GM12801 (cell line): ENCODE measurements around the gene HIVEP3.

Experiments
- TF ChIP-seq, protein P1 (sequence below): IDR thresholded peaks from one replicate; pipeline ENCODE4 v1.5.1; 2011; ENCODE audit warnings: control low read depth; ENCODE audit not compliant: insufficient read length; ENCODE audit errors: extremely low read depth

HIVEP3 gene

DNA sequence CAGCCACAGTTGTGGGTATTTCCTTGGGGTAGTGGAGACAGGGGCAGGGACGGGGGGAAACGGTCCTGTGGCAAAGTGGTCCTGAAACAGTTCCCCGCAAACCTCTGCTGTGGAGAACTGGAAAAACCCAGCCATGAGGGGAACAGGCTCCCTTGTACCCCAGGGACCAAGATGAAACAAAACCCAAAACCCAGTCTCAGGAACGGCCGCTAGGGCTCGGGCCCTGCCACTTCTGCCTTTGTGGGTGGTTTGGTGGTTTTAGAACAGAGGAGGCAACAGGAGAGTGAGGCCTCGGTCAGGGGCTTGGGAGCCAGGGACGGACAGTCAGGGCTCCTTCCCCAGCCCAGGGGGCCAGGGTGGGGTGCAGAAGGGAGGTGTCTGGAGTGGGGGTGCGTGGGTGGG lies 409.5 kb downstream of the HIVEP3 start:
- TF ChIP-seq, protein P1, sequence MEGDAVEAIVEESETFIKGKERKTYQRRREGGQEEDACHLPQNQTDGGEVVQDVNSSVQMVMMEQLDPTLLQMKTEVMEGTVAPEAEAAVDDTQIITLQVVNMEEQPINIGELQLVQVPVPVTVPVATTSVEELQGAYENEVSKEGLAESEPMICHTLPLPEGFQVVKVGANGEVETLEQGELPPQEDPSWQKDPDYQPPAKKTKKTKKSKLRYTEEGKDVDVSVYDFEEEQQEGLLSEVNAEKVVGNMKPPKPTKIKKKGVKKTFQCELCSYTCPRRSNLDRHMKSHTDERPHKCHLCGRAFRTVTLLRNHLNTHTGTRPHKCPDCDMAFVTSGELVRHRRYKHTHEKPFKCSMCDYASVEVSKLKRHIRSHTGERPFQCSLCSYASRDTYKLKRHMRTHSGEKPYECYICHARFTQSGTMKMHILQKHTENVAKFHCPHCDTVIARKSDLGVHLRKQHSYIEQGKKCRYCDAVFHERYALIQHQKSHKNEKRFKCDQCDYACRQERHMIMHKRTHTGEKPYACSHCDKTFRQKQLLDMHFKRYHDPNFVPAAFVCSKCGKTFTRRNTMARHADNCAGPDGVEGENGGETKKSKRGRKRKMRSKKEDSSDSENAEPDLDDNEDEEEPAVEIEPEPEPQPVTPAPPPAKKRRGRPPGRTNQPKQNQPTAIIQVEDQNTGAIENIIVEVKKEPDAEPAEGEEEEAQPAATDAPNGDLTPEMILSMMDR: no peak

DNA sequence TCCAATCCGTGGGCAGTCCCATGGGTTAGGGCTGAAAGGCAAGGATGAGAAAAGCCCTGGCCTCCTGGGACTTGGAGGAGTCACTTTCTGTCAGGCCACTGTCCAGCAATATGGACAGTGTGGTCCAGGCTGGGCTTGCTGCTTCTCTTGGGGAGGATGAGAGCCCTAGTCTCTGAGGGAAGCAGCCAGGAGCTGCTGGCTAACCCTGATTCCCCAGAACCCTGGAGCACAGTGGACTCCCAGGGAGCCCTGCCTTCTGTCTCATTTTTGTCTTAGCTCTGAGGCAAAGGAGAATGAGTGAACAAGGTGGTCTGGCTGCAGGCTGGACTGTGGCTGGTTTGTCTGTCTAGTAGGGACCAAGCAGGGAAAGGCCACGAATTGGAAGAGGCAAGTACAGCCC lies 410.4 kb downstream of the HIVEP3 start:
- TF ChIP-seq, protein P1: no peak

DNA sequence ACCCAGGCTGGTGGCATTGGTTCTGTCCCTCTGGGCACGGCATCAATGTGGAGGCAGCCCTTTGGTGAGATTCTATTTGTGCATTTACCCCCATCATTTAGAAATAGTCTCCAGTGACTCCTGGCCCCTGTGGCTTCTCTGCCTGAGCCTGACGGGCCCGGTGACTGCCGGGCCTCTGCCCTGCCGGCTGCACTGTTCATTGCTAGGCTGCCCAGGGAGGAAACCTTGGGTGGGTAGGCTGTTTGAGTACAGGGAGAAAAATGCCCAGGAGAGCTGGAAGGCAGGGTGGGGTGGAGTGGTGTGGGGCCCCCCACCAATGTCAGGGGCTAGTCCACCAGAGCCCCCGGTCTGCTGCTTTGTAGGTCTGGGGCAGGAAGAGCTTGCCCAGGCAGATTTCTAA lies 410.9 kb downstream of the HIVEP3 start:
- TF ChIP-seq, protein P1: no peak

DNA sequence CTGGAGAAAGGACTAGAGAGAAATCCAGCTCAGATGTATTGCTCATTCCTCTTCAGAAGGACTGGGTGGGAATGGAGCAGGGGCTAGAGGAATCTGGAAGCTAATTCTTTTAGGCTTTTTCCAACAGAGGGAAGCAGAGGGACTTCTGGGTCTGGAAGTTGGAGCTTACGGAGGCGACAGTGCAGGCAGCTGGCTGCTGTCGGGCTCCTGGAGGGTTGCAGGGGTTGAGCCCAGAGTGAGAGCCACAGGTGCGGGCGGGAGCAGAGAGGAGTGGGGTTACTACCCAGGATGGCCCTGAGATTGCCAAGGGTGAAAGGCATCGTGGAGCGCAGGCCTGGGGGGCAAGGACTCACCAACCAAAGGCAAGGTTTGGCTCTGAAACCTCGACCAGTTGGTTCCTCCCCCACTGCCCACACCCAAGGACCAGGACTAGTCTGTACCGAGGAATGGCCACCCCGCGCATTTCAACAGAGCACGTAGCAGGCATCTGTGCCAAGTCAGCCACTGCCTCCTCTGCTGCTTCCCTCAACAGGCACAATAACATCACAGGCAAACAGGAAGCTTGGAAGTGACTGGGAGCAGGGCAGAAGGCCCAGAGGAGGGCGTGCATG lies 411.5 kb downstream of the HIVEP3 start:
- TF ChIP-seq, protein P1: no peak

DNA sequence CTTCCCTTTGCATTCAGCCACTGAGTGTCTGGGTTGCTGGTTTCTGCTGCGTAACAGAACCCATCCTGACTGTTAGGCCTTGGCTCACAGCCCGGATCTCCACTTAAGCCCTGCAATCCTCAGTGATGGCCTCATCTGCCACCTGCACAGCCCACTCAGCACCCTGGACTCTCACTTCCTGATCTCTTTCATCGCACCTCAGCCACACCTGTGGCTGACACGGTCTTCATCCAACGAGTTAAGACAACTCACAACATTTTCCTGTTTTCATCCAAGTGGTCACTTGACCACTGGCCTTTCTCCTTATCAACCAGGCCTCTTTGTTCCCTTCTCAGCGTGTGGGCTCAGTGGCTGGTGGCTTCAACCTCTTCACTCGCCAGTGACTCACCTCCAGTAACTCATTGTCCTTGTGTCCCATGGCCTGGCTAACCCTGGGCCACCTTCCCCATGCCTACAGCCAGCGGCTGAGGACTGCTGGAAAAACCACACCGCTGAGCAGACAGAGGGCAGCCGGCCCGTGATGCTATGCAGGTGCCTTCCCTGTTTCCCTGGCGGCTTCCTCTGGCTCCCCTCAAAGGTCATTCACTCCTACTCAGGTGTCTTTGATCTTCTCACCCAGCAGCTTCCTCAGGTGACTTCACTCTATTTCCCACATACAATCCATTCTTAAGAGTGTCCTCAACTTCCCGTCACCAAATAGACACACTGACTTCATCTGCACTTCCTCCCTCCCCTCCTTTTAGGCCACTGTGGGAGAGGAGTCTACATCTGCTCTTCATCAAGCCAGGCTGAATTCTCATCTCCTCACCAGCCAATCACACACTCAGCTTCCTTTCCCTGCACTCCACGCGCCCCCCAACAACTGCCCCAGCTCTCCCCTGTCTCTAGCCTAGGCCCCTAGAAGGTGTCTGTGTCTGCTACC lies 414.3 kb downstream of the HIVEP3 start:
- TF ChIP-seq, protein P1: no peak

DNA sequence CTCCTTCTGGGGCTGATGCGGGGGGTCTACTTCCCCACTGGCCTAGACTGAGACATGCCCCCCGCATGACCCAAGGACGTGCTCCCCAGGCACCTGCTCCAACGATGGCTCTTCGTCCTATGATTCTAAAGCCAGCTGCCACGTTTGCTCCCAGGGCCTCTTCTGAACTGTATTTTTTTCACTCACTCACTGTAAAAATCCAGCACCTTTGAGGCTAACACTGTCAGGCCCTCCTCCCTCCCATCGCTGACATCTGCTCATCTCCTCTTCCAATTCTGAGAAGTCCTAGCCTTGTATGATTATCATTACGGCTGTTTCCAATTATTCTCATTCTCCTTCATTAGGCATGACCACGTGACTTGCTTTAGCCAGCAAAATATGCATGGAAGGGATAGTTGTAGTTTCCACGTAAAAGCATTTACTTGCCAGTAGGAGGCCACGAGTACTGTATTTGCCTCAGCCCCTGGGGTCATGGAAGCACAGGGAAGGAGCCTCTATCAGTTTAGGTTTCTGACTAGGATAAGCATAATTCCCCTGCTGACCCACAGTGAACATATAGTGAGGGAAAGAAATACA lies 415.1 kb downstream of the HIVEP3 start:
- TF ChIP-seq, protein P1: no peak

DNA sequence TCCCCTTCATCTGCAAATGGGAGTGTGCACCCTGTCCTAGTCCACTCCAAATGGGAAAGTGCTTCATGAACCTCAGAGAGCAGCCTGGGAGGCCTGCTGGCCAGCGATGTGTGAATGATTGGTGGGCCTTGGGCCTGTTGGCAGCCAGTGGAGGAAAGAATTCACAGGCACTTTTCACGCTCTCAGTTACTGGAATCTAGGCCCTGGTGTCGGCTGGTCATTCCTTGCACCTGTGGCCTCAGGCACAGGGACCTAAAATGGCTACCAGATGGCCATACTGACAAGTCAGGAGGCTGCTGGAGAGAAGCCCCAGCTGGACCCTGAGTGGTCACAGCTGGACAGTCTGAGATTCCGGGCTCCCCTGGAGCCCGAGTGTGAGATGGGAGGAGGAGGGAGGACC lies 415.8 kb downstream of the HIVEP3 start:
- TF ChIP-seq, protein P1: no peak
